BLaER1 treated with 17β-estradiol and CSF1 and Interleukin-3, amounts not matched to agents 10 nM and 100 nM (cell line): ENCODE results near the gene ZHX3.
A peak's percentile ranks its signal among the peaks of the same experiment; 100 is the strongest.

Source experiments
- H3K27ac ChIP-seq, 11 experiments: shearing (Covaris generic); formaldehyde crosslinking; 2 replicates each; pipeline ENCODE4 v1.8.1; 2022
- H3K27me3 ChIP-seq, 11 experiments: shearing (Covaris generic); formaldehyde crosslinking; 2 replicates each; pipeline ENCODE4 v1.8.1; 2022
- H3K36me3 ChIP-seq, 11 experiments: shearing (Covaris generic); formaldehyde crosslinking; 2 replicates each; pipeline ENCODE4 v1.8.1; 2022
- H3K4me1 ChIP-seq, 10 experiments: shearing (Covaris generic); formaldehyde crosslinking; 2 replicates each; pipeline ENCODE4 v1.8.1; 2022
- H3K4me2 ChIP-seq, 11 experiments: shearing (Covaris generic); formaldehyde crosslinking; 2 replicates each; pipeline ENCODE4 v1.8.1; 2022
- H3K4me3 ChIP-seq, 10 experiments: shearing (Covaris generic); formaldehyde crosslinking; 2 replicates each; pipeline ENCODE4 v1.8.1; 2022
- H3K9ac ChIP-seq, 11 experiments: shearing (Covaris generic); formaldehyde crosslinking; 2 replicates each; pipeline ENCODE4 v1.8.1; 2022
- H3K9me3 ChIP-seq, 11 experiments: shearing (Covaris generic); formaldehyde crosslinking; replicated peaks in 1 of 11; 2 replicates each; pipeline ENCODE4 v1.8.1; 2022
- H4K20me1 ChIP-seq, 11 experiments: shearing (Covaris generic); formaldehyde crosslinking; 2 replicates each; pipeline ENCODE4 v1.8.1; 2022
- Cebpa-rat ChIP-seq, 11 experiments: shearing (Covaris generic); IDR thresholded peaks; 2 replicates each; pipeline ENCODE4 v1.8.1; 2022

ZHX3 gene

GRCh38 chr20:41317546-41318270 lies at the start of gene ZHX3:
ZHX3 (minus strand) TSS chr20:41317731; CDS start chr20:41204916, 112,815 bp downstream.
- Histone ChIP-seq H3K9ac (peak within 1 kb of the TSS; percentile 92 to 99 (median 97)), H3K4me3 (peak within 1 kb of the TSS; percentile 79 to 99 (median 92)), H3K27me3 (no peaks in the 10 kb centered on the region), H3K27ac (peak within 1 kb of the TSS; percentile 80 to 97 (median 94)), H4K20me1 (no peaks in the 10 kb centered on the region), H3K9me3 (peaks cover 0 to 2% (median 0%) of the 10 kb centered on the region in 11 experiments; a peak in 7 of 22 replicates), H3K4me1 (peaks cover 24 to 38% (median 33%) of the 10 kb centered on the region in 10 experiments), H3K36me3 (peaks cover 0 to 2% (median under 1%) of the 10 kb centered on the region in 11 experiments; a peak in 6 of 22 replicates), H3K4me2 (peak within 1 kb of the TSS; percentile 81 to 100 (median 98))
- TF ChIP-seq Cebpa-rat (IDR thresholded peaks at IDR 0.05): no peak

GRCh38 chr20:41367393-41367695 lies 49.8 kb upstream of the ZHX3 start:
- no peak for TF ChIP-seq Cebpa-rat (IDR thresholded peaks at IDR 0.05)
- Histone ChIP-seq H3K9ac (no peak overlapping the region), H4K20me1 (peaks cover 0 to 25% (median 0%) of the 10 kb centered on the region in 11 experiments; a peak in 4 of 22 replicates), H3K4me2 (no peak overlapping the region), H3K9me3 (peaks cover 17 to 48% (median 32%) of the 10 kb centered on the region in 11 experiments; a peak in 21 of 22 replicates), H3K36me3 (no peaks in the 10 kb centered on the region), H3K4me1 (peaks cover 0 to 28% (median 22%) of the 10 kb centered on the region in 10 experiments; a peak in 17 of 20 replicates), H3K27ac (no peak overlapping the region), H3K27me3 (peaks cover 38 to 47% (median 44%) of the 10 kb centered on the region in 11 experiments), H3K4me3 (no peak overlapping the region)

GRCh38 chr20:41366546-41367392 lies 49.2 kb upstream of the ZHX3 start, which contains the start of gene EMILIN3:
EMILIN3 (minus strand) TSS chr20:41366818; CDS start chr20:41366634, 184 bp downstream.
- H3K9me3 ChIP-seq: peaks cover 17 to 42% (median 30%) of the 10 kb centered on the region in 11 experiments; a peak in 21 of 22 replicates
- peaks cover 38 to 47% (median 44%) of the 10 kb centered on the region in 11 experiments for H3K27me3 ChIP-seq
- no peak within 1 kb of the TSS for H3K9ac ChIP-seq
- TF ChIP-seq Cebpa-rat (IDR thresholded peaks at IDR 0.05): no peak
- H4K20me1 ChIP-seq: peaks cover 0 to 30% (median 0%) of the 10 kb centered on the region in 11 experiments; a peak in 4 of 22 replicates
- H3K36me3 ChIP-seq: no peaks in the 10 kb centered on the region
- no peak within 1 kb of the TSS for H3K4me2 ChIP-seq
- H3K4me1 ChIP-seq: peaks cover 0 to 28% (median 22%) of the 10 kb centered on the region in 10 experiments; a peak in 17 of 20 replicates
- H3K27ac ChIP-seq: no peak within 1 kb of the TSS
- H3K4me3 ChIP-seq: no peak within 1 kb of the TSS

GRCh38 chr20:41365777-41366545 lies 48.4 kb upstream of the ZHX3 start:
- Histone ChIP-seq H3K36me3 (no peaks in the 10 kb centered on the region), H3K27ac (no peak overlapping the region), H3K27me3 (peaks cover 38 to 47% (median 44%) of the 10 kb centered on the region in 11 experiments), H3K4me2 (no peak overlapping the region), H4K20me1 (peaks cover 0 to 33% (median 0%) of the 10 kb centered on the region in 11 experiments; a peak in 5 of 22 replicates), H3K9ac (no peak overlapping the region), H3K4me1 (peaks cover 0 to 24% (median 19%) of the 10 kb centered on the region in 10 experiments; a peak in 17 of 20 replicates), H3K9me3 (peaks cover 10 to 34% (median 23%) of the 10 kb centered on the region in 11 experiments; a peak in 21 of 22 replicates), H3K4me3 (no peak overlapping the region)
- TF ChIP-seq Cebpa-rat (IDR thresholded peaks at IDR 0.05): no peak

GRCh38 chr20:41364967-41365765 lies 47.6 kb upstream of the ZHX3 start:
- Histone ChIP-seq H4K20me1 (peaks cover 0 to 33% (median 0%) of the 10 kb centered on the region in 11 experiments; a peak in 5 of 22 replicates), H3K9ac (no peak overlapping the region), H3K4me1 (peaks cover 0 to 16% (median 13%) of the 10 kb centered on the region in 10 experiments; a peak in 16 of 20 replicates), H3K27me3 (peaks cover 38 to 47% (median 44%) of the 10 kb centered on the region in 11 experiments), H3K36me3 (no peaks in the 10 kb centered on the region), H3K4me3 (no peak overlapping the region), H3K27ac (no peak overlapping the region), H3K4me2 (no peak overlapping the region), H3K9me3 (peaks cover 9 to 26% (median 21%) of the 10 kb centered on the region in 11 experiments; a peak in 21 of 22 replicates)
- no peak for TF ChIP-seq Cebpa-rat (IDR thresholded peaks at IDR 0.05)

GRCh38 chr20:41364236-41364855 lies 46.8 kb upstream of the ZHX3 start:
- H3K27me3 ChIP-seq: peaks cover 38 to 47% (median 44%) of the 10 kb centered on the region in 11 experiments

GRCh38 chr20:41363601-41364000 lies 46.1 kb upstream of the ZHX3 start:
- TF ChIP-seq Cebpa-rat (IDR thresholded peaks at IDR 0.05): no peak
- Histone ChIP-seq H3K4me1 (no peaks in the 10 kb centered on the region), H4K20me1 (peaks cover 0 to 38% (median 0%) of the 10 kb centered on the region in 11 experiments; a peak in 6 of 22 replicates), H3K27ac (no peak overlapping the region), H3K9me3 (peaks cover 9 to 25% (median 21%) of the 10 kb centered on the region in 11 experiments; a peak in 21 of 22 replicates), H3K27me3 (peaks cover 38 to 47% (median 43%) of the 10 kb centered on the region in 11 experiments), H3K4me3 (no peak overlapping the region), H3K9ac (no peak overlapping the region), H3K36me3 (no peaks in the 10 kb centered on the region), H3K4me2 (no peak overlapping the region)

More at GRCh38 chr20:41364236-41364855, 46.8 kb upstream of the ZHX3 start:
- Histone ChIP-seq H3K4me3 (no peak overlapping the region), H3K9me3 (peaks cover 9 to 25% (median 21%) of the 10 kb centered on the region in 11 experiments; a peak in 21 of 22 replicates), H3K27ac (no peak overlapping the region), H3K36me3 (no peaks in the 10 kb centered on the region), H3K9ac (no peak overlapping the region), H3K4me1 (peaks cover 0 to 7% (median 5%) of the 10 kb centered on the region in 10 experiments; a peak in 14 of 20 replicates), H4K20me1 (peaks cover 0 to 38% (median 0%) of the 10 kb centered on the region in 11 experiments; a peak in 6 of 22 replicates), H3K4me2 (no peak overlapping the region)
- no peak for TF ChIP-seq Cebpa-rat (IDR thresholded peaks at IDR 0.05)
